Parathyroid adenoma (tissue), 2 donors: Measurements from ENCODE around the gene PPIC.

Experiments used
- H2AFZ ChIP-seq: fragments of 300-600 bp; sonication (generic); one replicate; pipeline ENCODE4 v1.7.0; 2017; ENCODE audit warnings: antibody characterized with exemption, mild to moderate bottlenecking
- H3K27ac ChIP-seq: fragments of 300-600 bp; sonication (generic); one replicate; pipeline ENCODE4 v1.7.0; 2017
- H3K27me3 ChIP-seq: fragments of 300-600 bp; sonication (generic); one replicate; pipeline ENCODE4 v1.7.0; 2017; ENCODE audit warnings: low read length; ENCODE audit not compliant: control insufficient read depth, insufficient read depth
- H3K36me3 ChIP-seq: fragments of 300-600 bp; sonication (generic); one replicate; pipeline ENCODE4 v1.7.0; 2017; ENCODE audit warnings: low read length; ENCODE audit not compliant: control insufficient read depth, insufficient read depth
- H3K4me1 ChIP-seq: fragments of 300-600 bp; sonication (generic); one replicate; pipeline ENCODE4 v1.7.0; 2017; ENCODE audit warnings: control low read depth
- H3K4me2 ChIP-seq: fragments of 300-600 bp; sonication (generic); one replicate; pipeline ENCODE4 v1.7.0; 2017; ENCODE audit warnings: low read length
- H3K4me3 ChIP-seq: fragments of 300-600 bp; sonication (generic); one replicate; pipeline ENCODE4 v1.7.0; 2017; ENCODE audit warnings: low read depth, low read length
- H3K79me2 ChIP-seq: fragments of 300-600 bp; sonication (generic); one replicate; pipeline ENCODE4 v1.7.0; 2017; ENCODE audit warnings: control low read depth
- H3K9ac ChIP-seq: fragments of 300-600 bp; sonication (generic); one replicate; pipeline ENCODE4 v1.7.0; 2017; ENCODE audit warnings: mild to moderate bottlenecking
- H3K9me3 ChIP-seq: fragments of 300-600 bp; sonication (generic); one replicate; pipeline ENCODE4 v1.7.0; 2017; ENCODE audit warnings: low read length; ENCODE audit not compliant: control insufficient read depth
- TF ChIP-seq, protein P1 (sequence below): fragments of 300-600 bp; sonication (generic); IDR thresholded peaks from one replicate; pipeline ENCODE4 v1.7.0; 2017; ENCODE audit warnings: antibody characterized with exemption, mild to moderate bottlenecking
- donor health status: primary hyperparathyroidism.

PPIC gene

DNA sequence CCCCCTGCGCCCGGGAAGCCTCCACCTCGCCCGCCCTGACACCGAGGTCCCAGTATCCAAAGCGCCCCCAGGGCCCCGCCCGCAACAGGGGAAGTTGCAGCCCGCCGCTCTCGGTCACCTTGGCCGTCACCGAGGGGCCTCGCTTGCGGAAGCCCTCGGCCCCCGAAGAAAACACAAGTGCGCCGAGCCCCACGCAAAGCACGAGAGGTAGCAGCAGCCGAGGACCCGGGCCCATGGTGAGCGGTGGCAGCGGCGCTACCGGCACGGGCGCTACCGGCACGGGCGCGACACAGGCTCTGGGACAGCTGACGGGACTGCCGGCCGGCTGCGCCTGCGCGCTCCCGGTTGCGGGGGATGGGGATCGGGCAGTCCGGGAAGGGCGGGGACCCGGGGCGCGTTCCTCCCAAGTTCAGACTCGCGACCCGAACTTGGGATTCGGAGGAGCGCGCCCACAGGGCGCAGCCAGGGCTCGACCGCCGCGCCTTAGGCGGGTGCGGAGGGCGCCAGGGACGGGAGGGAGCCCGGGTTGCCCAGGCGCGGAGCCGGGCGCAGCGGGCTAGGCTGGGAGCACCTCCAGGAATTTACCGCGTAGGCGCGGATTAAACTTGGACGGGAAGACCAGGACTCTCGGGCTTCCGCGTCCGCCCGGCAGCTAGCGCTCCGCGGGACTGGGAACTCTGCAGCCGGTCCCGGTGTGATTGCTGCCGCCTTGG is at the start of gene PPIC:
Gene PPIC, minus strand, starts transcription at position 335 of the 713 bp plus-strand sequence. Its CDS starts 100 bp downstream, at position 235.
- Histone ChIP-seq H3K36me3 (no peaks in the 10 kb centered on the region), H3K79me2 (peaks cover 2% of the 10 kb centered on the region), H3K4me2 (peak within 1 kb of the TSS; percentile 79), H3K9me3 (no peaks in the 10 kb centered on the region), H2AFZ (peak within 1 kb of the TSS; percentile 93), H3K27ac (peak within 1 kb of the TSS; percentile 80), H3K4me1 (no peaks in the 10 kb centered on the region), H3K27me3 (no peaks in the 10 kb centered on the region), H3K9ac (no peak within 1 kb of the TSS), H3K4me3 (peak within 1 kb of the TSS; percentile 82)
- TF ChIP-seq, protein P1, sequence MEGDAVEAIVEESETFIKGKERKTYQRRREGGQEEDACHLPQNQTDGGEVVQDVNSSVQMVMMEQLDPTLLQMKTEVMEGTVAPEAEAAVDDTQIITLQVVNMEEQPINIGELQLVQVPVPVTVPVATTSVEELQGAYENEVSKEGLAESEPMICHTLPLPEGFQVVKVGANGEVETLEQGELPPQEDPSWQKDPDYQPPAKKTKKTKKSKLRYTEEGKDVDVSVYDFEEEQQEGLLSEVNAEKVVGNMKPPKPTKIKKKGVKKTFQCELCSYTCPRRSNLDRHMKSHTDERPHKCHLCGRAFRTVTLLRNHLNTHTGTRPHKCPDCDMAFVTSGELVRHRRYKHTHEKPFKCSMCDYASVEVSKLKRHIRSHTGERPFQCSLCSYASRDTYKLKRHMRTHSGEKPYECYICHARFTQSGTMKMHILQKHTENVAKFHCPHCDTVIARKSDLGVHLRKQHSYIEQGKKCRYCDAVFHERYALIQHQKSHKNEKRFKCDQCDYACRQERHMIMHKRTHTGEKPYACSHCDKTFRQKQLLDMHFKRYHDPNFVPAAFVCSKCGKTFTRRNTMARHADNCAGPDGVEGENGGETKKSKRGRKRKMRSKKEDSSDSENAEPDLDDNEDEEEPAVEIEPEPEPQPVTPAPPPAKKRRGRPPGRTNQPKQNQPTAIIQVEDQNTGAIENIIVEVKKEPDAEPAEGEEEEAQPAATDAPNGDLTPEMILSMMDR = no peak

DNA sequence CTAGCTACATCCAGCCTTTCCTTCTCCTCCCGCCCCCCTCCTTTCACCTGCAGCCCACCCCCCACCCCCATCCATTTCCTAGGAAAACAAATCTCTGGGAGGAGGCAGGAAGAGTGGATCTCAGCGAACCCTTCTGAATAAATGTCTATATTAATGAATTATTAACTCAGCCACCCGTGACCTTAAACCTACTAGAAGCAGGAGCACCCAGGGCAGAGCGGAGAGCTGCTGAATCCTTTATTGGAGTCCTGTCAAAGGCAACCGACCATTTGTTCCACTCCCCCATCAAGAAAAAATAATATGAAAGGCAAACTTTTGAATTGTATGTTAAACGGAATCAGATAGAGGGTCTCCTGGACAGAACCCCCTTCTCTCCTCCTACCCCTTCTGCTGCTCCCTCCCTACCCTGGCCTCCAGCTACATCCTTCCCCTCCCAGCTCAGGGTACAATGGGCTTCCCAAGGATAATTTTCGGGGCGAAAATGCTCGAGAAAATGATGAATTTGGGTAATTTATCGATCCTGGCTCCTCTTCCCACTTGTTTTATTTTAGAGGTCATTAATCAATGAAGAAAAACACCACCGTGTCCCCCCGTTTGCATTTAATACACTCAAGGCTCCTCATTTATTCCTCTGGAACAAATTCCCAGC is 49.2 kb upstream of the PPIC start:
- Histone ChIP-seq H3K4me3 (no peak overlapping the region), H3K36me3 (no peaks in the 10 kb centered on the region), H3K4me2 (no peak overlapping the region), H3K4me1 (no peaks in the 10 kb centered on the region), H3K27me3 (peaks cover under 1% of the 10 kb centered on the region), H3K9me3 (no peaks in the 10 kb centered on the region), H3K9ac (no peak overlapping the region), H3K79me2 (no peaks in the 10 kb centered on the region), H3K27ac (no peak overlapping the region), H2AFZ (no peak overlapping the region)
- TF ChIP-seq, protein P1 = no peak

DNA sequence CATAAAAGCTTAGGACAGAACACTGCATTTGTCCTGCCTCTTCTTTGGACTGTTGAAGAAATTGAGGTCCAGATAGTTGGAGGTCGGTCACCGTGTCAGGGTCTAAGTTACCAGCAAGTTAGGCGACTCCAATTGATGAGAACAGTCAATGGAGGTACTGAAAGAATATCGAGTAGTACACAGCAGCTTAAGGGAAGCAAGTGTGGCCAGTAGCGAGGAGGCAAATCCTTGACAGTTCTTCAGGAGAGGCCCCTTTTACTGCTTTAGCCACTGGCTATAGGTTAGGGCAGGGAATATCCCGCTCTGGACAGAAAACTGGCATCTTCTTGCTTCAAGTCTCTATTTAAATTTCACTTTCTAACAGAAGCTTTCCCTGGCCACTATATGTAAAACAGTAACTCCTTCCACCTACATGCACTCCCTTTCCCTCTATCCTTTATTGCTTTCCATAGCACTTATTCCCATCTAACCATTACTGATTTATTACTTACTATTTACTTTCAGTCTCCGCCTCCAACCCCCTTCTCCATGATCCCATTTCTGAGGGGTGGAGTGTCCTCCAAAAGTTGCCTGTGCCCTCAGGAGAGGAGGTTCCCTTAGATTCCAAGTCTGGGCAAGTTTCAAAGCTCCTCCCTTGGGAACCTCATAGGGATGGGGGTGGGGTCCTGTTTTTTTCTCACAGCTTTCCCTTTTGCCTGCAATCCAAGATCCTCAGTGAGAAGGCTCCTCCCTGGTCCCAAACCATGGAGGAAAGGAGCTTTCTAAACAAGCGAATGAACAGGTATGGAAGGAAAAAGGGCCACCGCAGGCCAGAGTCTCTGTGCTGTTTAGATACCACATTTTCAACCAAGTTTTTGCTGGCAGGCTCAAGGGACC is 48.4 kb upstream of the PPIC start:
- Histone ChIP-seq H3K9ac (no peak overlapping the region), H3K4me3 (no peak overlapping the region), H3K4me2 (no peak overlapping the region), H2AFZ (no peak overlapping the region), H3K27ac (no peak overlapping the region), H3K27me3 (no peaks in the 10 kb centered on the region), H3K79me2 (no peaks in the 10 kb centered on the region), H3K36me3 (no peaks in the 10 kb centered on the region), H3K4me1 (no peaks in the 10 kb centered on the region), H3K9me3 (no peaks in the 10 kb centered on the region)
- TF ChIP-seq, protein P1 = no peak

DNA sequence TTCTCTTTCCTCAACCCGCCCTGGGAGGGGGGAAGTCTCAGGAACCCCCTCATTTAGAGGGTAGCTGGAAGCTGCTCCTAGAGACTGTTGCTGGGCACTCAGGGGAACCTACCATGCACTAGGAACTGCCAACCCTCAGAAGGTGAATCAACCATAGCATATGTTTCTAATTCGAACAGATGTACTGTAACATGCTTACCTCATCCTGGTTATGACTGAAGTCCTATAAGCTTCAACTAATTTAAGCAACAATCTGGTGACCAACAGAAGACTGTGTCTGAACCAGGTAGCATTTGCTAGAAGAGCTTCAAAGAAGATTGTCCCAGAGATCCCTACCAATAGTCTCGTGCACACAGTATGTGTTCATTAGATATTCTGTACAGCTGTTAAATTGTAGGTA is 46.8 kb upstream of the PPIC start:
- Histone ChIP-seq H3K36me3 (no peaks in the 10 kb centered on the region), H3K9ac (no peak overlapping the region), H3K27ac (no peak overlapping the region), H3K4me3 (no peak overlapping the region), H3K9me3 (no peaks in the 10 kb centered on the region), H3K79me2 (no peaks in the 10 kb centered on the region), H3K4me1 (no peaks in the 10 kb centered on the region), H3K27me3 (no peaks in the 10 kb centered on the region), H3K4me2 (no peak overlapping the region), H2AFZ (no peak overlapping the region)
- TF ChIP-seq, protein P1 = no peak
